ENCODE measurements around the gene KCTD20.

DNA sequence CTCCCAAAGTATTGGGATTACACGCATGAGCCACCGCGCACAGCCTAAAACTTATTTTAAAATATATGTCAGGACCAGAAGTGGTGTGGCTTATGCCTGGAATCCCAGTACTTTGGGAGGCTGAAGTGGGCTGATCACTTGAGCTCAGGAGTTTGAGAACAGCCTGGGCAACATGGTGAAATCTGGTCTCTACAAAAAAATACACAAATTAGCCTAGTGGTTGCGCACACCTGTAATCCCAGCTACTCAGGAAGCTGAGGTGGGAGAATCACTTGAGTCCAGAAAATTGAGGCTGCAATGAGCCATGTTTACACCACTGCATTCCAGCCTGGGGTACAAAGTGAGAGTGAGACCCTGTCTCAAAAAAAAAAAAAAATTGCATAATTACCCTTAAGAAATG is 13.9 kb upstream of the KCTD20 start:
- TF ChIP-seq, protein P1, sequence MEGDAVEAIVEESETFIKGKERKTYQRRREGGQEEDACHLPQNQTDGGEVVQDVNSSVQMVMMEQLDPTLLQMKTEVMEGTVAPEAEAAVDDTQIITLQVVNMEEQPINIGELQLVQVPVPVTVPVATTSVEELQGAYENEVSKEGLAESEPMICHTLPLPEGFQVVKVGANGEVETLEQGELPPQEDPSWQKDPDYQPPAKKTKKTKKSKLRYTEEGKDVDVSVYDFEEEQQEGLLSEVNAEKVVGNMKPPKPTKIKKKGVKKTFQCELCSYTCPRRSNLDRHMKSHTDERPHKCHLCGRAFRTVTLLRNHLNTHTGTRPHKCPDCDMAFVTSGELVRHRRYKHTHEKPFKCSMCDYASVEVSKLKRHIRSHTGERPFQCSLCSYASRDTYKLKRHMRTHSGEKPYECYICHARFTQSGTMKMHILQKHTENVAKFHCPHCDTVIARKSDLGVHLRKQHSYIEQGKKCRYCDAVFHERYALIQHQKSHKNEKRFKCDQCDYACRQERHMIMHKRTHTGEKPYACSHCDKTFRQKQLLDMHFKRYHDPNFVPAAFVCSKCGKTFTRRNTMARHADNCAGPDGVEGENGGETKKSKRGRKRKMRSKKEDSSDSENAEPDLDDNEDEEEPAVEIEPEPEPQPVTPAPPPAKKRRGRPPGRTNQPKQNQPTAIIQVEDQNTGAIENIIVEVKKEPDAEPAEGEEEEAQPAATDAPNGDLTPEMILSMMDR (IDR thresholded peaks at IDR 0.05; ENCODE audit: low read length) = no peak
- no peak for TF ChIP-seq EZH2phosphoT487 (IDR thresholded peaks at IDR 0.05; ENCODE audit: low read length)
- TF ChIP-seq EZH2 (optimal IDR thresholded peaks at IDR 0.05; ENCODE audit: low read depth, low read length) = no peak

Data from MM.1S (cell line).